Activated T-helper 17 cell treated with anti-CD3 and anti-CD28 coated beads, Interleukin-2, amount 50 U/mL, for 72 hours (primary cell): Measurements from ENCODE around the gene RPP25L. TPM values are rescaled to one million over a fixed set of nuclear protein-coding genes. Genes with fewer than 3 reads are reported as not detected.
A peak's percentile ranks its signal among the peaks of the same experiment; 100 is the strongest.
"Not testable (repeated sequence)": the region's sequence is repeated elsewhere in the genome, so short reads cannot be mapped to it uniquely, and the experiment has no call there.

Experiments
- ATAC-seq: fragments of 150-1000 bp; cut with Tn5 transposase; replicated peaks from 2 replicates; pipeline ENCODE4 v1.10.0; 2021; ENCODE audit warnings: mild to moderate bottlenecking, moderate library complexity
- H3K27ac Mint-ChIP-seq: one replicate; pipeline ENCODE4 v1.8.0; 2022; ENCODE audit warnings: mixed read lengths
- H3K27me3 Mint-ChIP-seq: one replicate; pipeline ENCODE4 v1.8.0; 2022; ENCODE audit warnings: mixed read lengths
- H3K36me3 Mint-ChIP-seq: one replicate; pipeline ENCODE4 v1.8.0; 2022; ENCODE audit warnings: low read depth, mild to moderate bottlenecking, mixed read lengths
- H3K4me1 Mint-ChIP-seq: one replicate; pipeline ENCODE4 v1.8.0; 2022; ENCODE audit warnings: mixed read lengths
- H3K4me3 Mint-ChIP-seq: one replicate; pipeline ENCODE4 v1.8.0; 2022; ENCODE audit warnings: mild to moderate bottlenecking, mixed read lengths
- H3K9me3 Mint-ChIP-seq: one replicate; pipeline ENCODE4 v1.8.0; 2022; ENCODE audit warnings: mixed read lengths
- total RNA-seq, 2 donors: library from RNA; stranded (reverse); gene quantifications; one replicate each; pipeline ENCODE4 v1.2.3, GENCODE V29; 2022

RPP25L gene
- total RNA-seq, 2 donors from 2014 or later = 21.3 to 25.8 TPM

GRCh38 chr9:34647084-34647403, 35.1 kb upstream of the RPP25L start:
- Mint-ChIP-seq H3K4me1 (peaks cover 21% of the 10 kb centered on the region), H3K36me3 (peaks cover 40% of the 10 kb centered on the region), H3K27ac (peak overlapping the region; percentile 88), H3K4me3 (peak overlapping the region; percentile 95), H3K9me3 (no peaks in the 10 kb centered on the region), H3K27me3 (no peaks in the 10 kb centered on the region)
- no peak for ATAC-seq

- no peaks in the 10 kb centered on the region for H3K27me3 Mint-ChIP-seq
- H3K4me1 Mint-ChIP-seq = peaks cover 20% of the 10 kb centered on the region
- ATAC-seq = peak; percentile 92
- H3K4me3 Mint-ChIP-seq = peak within 1 kb of the TSS; percentile 95
- H3K27ac Mint-ChIP-seq = peak within 1 kb of the TSS; percentile 88
- H3K9me3 Mint-ChIP-seq = no peaks in the 10 kb centered on the region
- H3K36me3 Mint-ChIP-seq = peaks cover 40% of the 10 kb centered on the region
Measured at GRCh38 chr9:34646211-34647083, 34.5 kb upstream of the RPP25L start, which contains the start of gene GALT. TSS of gene GALT (plus strand) at chr9:34646675. CDS start at chr9:34646705, 30 bp downstream.

DNA sequence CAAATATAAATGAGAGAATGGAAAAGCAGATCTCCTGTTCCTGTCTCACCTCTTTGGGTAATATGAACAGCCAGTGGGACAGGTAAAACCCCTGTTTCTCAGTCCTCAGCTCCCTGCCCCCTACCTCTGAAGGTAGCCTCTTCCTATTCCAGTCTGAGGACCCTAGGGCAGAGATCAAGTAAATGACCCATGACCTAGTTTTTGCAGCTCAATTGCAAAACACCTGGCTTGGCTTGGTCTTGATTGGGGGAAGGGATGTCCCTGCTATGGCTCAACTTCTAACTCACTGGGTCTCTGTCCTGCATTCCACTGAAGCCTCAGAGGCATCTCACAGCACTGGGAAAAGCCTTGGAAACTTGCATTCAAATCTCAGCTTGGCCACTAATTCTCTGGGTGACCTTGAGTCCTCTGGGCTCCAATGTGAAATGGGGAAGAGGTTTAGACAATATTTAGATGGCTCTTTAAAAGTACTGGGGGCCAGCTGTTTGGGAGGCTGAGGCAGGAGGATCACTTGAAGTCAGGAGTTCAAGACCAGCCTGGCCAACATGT, 32.9 kb upstream of the RPP25L start:
- Mint-ChIP-seq H3K9me3 (no peaks in the 10 kb centered on the region), H3K4me3 (no peak overlapping the region), H3K4me1 (peaks cover 20% of the 10 kb centered on the region), H3K27me3 (no peaks in the 10 kb centered on the region), H3K36me3 (peaks cover 28% of the 10 kb centered on the region), H3K27ac (no peak overlapping the region)
- no peak for ATAC-seq

DNA sequence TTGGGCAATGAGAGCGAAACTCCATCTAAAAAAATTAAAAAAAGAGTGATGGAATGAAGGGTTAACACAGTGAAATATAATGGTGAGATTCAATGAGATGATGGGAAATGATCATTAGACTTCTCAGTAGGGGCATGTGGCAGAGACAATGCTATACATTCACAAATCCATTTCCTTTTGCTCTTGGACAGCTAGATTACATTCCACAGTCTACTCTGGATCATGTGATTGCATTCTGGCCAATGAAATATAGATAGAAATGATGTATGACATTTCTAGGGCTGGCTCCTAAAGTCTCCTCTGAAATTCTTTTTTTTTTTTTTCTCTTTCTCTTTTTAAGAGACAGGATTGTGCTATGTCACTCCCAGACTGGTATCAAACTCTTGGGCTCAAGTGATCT, 30.8 kb upstream of the RPP25L start:
- peaks cover 14% of the 10 kb centered on the region for H3K4me1 Mint-ChIP-seq
- no peak overlapping the region for H3K4me3 Mint-ChIP-seq
- ATAC-seq = no peak
- H3K27me3 Mint-ChIP-seq = no peaks in the 10 kb centered on the region
- no peak overlapping the region for H3K27ac Mint-ChIP-seq
- no peaks in the 10 kb centered on the region for H3K9me3 Mint-ChIP-seq
- peaks cover 7% of the 10 kb centered on the region for H3K36me3 Mint-ChIP-seq

GRCh38 chr9:34639322-34639721, 27.4 kb upstream of the RPP25L start:
- H3K4me3 Mint-ChIP-seq = peak overlapping the region; percentile 92
- not testable (repeated sequence) for ATAC-seq, H3K27me3 Mint-ChIP-seq, H3K27ac Mint-ChIP-seq, H3K9me3 Mint-ChIP-seq
- peaks cover 17% of the 10 kb centered on the region for H3K4me1 Mint-ChIP-seq
- H3K36me3 Mint-ChIP-seq = peaks cover 28% of the 10 kb centered on the region

- H3K27ac Mint-ChIP-seq = peak overlapping the region; percentile 98
- ATAC-seq = no peak
- peak overlapping the region; percentile 92 for H3K4me3 Mint-ChIP-seq
- H3K27me3 Mint-ChIP-seq = no peaks in the 10 kb centered on the region
- H3K36me3 Mint-ChIP-seq = peaks cover 32% of the 10 kb centered on the region
- H3K4me1 Mint-ChIP-seq = peaks cover 17% of the 10 kb centered on the region
- H3K9me3 Mint-ChIP-seq = no peaks in the 10 kb centered on the region
Measured at GRCh38 chr9:34638138-34638445, 26.2 kb upstream of the RPP25L start.

GRCh38 chr9:34637356-34638137, 25.6 kb upstream of the RPP25L start, which contains the start of gene SIGMAR1:
TSS of gene SIGMAR1 (minus strand) at chr9:34637787. CDS start at chr9:34637697, 90 bp downstream.
- peak within 1 kb of the TSS; percentile 92 for H3K4me3 Mint-ChIP-seq

DNA sequence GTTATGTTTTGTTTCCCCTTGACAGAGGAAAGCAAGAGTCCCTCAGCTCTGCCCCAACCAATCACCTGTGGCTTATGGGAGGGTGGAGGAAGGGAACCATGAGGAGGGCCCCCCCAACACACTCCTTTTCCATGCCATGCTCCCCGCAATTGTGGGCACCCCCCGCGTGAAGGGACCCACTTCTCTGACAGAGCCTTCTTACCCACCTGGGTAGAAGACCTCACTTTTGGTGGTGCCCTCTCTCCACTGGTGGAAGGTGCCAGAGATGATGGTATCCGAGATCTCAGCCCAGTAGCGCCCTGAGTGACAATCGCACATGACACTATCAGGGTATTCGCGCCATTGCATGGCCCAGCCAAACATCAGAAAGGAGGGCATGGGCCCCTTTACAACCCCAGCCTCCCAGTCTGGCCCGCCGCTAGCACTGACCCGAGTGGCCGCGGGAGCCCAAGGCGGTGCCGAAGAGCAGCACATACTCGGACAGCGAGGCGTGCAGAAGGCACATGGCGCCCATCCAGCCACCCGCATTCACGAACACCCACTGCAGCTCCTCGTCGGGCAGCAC, 25.0 kb upstream of the RPP25L start:
- peaks cover 17% of the 10 kb centered on the region for H3K4me1 Mint-ChIP-seq
- H3K36me3 Mint-ChIP-seq = peaks cover 32% of the 10 kb centered on the region
- no peaks in the 10 kb centered on the region for H3K9me3 Mint-ChIP-seq
- ATAC-seq = peak; percentile 28
- peak overlapping the region; percentile 92 for H3K4me3 Mint-ChIP-seq
- H3K27me3 Mint-ChIP-seq = no peaks in the 10 kb centered on the region
- H3K27ac Mint-ChIP-seq = peak overlapping the region; percentile 98

More at GRCh38 chr9:34637356-34638137, 25.6 kb upstream of the RPP25L start, which contains the start of gene SIGMAR1:
- peaks cover 17% of the 10 kb centered on the region for H3K4me1 Mint-ChIP-seq
- H3K27ac Mint-ChIP-seq = peak within 1 kb of the TSS; percentile 98
- no peaks in the 10 kb centered on the region for H3K27me3 Mint-ChIP-seq
- ATAC-seq = peak; percentile 95
- no peaks in the 10 kb centered on the region for H3K9me3 Mint-ChIP-seq
- peaks cover 32% of the 10 kb centered on the region for H3K36me3 Mint-ChIP-seq

DNA sequence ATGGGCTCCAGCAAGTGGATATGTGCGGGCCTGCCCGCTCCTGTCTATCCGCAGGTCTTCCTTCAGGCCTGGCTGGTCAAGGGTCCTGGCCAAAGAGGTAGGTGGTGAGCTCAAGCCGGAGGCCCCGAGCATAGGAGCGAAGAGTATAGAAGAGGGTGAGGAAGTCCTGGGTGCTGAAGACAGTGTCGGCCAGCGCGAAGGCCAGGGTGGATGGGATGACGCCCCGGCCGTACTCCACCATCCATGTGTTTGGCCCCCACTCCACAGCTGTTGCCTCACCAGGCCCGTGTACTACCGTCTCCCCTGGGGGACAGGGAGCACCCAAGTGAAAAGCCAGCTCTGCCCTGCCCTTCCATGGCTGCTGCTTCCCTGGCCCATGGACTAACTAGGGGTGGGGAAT, 23.7 kb upstream of the RPP25L start:
- Mint-ChIP-seq H3K4me3 (peak overlapping the region; percentile 92), H3K27me3 (peaks cover 2% of the 10 kb centered on the region), H3K36me3 (peaks cover 32% of the 10 kb centered on the region), H3K9me3 (no peaks in the 10 kb centered on the region), H3K4me1 (peaks cover 19% of the 10 kb centered on the region), H3K27ac (no peak overlapping the region)
- no peak for ATAC-seq

- H3K27me3 Mint-ChIP-seq = peaks cover 8% of the 10 kb centered on the region
- no peaks in the 10 kb centered on the region for H3K9me3 Mint-ChIP-seq
- no peak overlapping the region for H3K4me3 Mint-ChIP-seq
- H3K36me3 Mint-ChIP-seq = peaks cover 32% of the 10 kb centered on the region
- peaks cover 21% of the 10 kb centered on the region for H3K4me1 Mint-ChIP-seq
- H3K27ac Mint-ChIP-seq = no peak overlapping the region
- no peak for ATAC-seq
Measured at GRCh38 chr9:34634551-34635248, 22.8 kb upstream of the RPP25L start.

- peak; percentile 20 for ATAC-seq
- H3K27ac Mint-ChIP-seq = no peak overlapping the region
- peaks cover 21% of the 10 kb centered on the region for H3K4me1 Mint-ChIP-seq
- peaks cover 12% of the 10 kb centered on the region for H3K27me3 Mint-ChIP-seq
- H3K9me3 Mint-ChIP-seq = no peaks in the 10 kb centered on the region
- H3K36me3 Mint-ChIP-seq = peaks cover 32% of the 10 kb centered on the region
- no peak overlapping the region for H3K4me3 Mint-ChIP-seq
Measured at GRCh38 chr9:34633851-34634550, 22.1 kb upstream of the RPP25L start.

DNA sequence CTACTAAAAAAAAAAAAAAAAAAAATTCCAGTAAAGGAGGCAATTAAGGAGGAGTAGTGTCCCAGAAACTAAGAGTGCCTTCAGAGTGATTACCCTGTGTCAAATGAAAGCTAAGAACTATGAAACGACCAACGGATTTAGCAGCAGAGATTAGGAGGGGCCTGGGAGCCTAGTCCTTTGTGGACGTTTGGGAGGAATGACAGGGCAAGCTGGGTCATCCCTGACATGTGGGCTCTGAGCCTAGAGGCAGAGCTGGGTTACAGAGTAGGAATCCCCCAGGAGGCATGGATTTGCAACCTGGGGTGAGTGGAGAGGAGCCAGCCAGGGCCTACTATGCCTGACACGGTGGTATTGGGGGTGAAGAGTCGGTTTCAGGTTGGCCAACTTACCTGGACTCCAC, 21.3 kb upstream of the RPP25L start:
- H3K9me3 Mint-ChIP-seq = no peaks in the 10 kb centered on the region
- peaks cover 21% of the 10 kb centered on the region for H3K4me1 Mint-ChIP-seq
- peaks cover 32% of the 10 kb centered on the region for H3K36me3 Mint-ChIP-seq
- ATAC-seq = no peak
- H3K4me3 Mint-ChIP-seq = no peak overlapping the region
- no peak overlapping the region for H3K27ac Mint-ChIP-seq
- H3K27me3 Mint-ChIP-seq = peaks cover 18% of the 10 kb centered on the region

DNA sequence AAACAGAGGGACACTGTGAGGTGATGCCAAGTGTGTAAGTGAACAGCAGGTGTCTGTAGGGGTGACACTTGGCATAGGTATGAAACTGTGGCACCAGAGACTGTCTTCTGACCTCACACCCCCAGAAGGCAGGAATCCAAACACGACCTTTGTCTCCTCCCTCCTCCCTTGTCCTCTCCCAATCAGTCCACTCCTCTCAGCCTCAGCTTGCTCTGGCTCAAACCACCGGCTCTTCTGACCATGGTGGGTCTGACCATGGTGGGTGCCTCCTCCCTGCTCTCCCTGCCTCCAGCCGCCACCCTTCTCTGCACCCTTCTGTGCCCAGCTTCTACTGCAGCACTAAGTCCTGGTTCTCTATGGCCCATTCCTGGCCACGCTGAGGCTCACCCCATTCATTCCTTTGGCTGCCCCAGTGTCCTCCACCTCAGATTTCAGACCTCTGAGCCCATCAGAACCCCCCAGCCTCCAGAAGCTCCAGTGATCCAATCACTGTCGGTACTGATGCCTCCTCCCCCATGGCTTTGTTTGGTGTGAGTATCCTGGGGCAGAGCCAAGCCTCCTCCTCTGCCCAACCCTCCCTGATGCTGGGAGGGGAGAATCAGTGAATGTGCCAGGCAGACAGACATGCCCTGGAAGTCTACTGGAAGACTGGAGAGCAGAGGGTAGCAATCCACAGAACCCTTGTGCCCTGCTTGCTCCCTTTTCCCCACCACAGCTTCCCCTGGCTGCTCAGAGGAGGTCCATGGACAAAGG, 18.7 kb upstream of the RPP25L start:
- ATAC-seq = no peak
- peaks cover 39% of the 10 kb centered on the region for H3K27me3 Mint-ChIP-seq
- H3K4me3 Mint-ChIP-seq = peak overlapping the region; percentile 72
- no peaks in the 10 kb centered on the region for H3K9me3 Mint-ChIP-seq
- peaks cover 17% of the 10 kb centered on the region for H3K36me3 Mint-ChIP-seq
- no peak overlapping the region for H3K27ac Mint-ChIP-seq
- H3K4me1 Mint-ChIP-seq = peaks cover 16% of the 10 kb centered on the region
